ENCODE results near the gene SARDH. TPM values are rescaled to one million over a fixed set of nuclear protein-coding genes. Genes with fewer than 3 reads are reported as not detected.

SARDH gene
- polyA plus RNA-seq, 3 donors = not detected

DNA sequence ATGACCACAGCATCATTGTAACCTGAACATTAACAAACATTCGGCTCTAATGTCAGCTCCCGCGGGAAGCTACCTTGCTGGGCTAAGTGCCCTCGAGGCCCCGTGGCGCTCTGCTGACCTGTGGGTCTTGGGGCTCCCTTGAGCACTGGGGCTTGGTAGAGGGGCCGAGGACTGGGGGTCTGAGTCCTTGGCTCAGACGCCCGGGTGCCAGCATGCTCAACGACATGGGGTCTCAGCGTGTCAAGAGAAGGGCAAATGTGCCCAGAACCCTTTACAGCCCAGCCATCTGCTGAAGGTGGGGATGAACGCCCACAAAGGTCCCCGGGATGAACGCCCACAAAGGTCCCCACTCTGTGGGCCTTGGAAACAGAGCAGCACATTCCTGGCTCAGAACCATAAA, 39.7 kb upstream of the SARDH start:
- H3K4me1 ChIP-seq (ENCODE audit: control insufficient read depth in 1 of 2, insufficient read depth in 2 of 2, low read length in 2 of 2) = peaks cover 3 to 8% of the 10 kb centered on the region in 2 donors
- H3K4me3 ChIP-seq (replicated peaks in 1 of 3; ENCODE audit: low read depth in 2 of 3, low read length in 3 of 3) = no peak overlapping the region
- no peaks in the 10 kb centered on the region for H3K27me3 ChIP-seq (ENCODE audit: control insufficient read depth in 2 of 2, insufficient read depth in 2 of 2, low read length in 2 of 2)
- no peak overlapping the region for H3K4me3 Mint-ChIP-seq
- 100% methylated on average over 12 of the region's 14 CpGs for WGBS (ENCODE audit: insufficient coverage)
- no peak overlapping the region for H3K27ac Mint-ChIP-seq
- no peaks in the 10 kb centered on the region for H3K79me2 ChIP-seq (ENCODE audit: insufficient read depth, low read length)
- peaks cover 7% of the 10 kb centered on the region for H3K4me1 Mint-ChIP-seq
- no peak for DNase-seq
- no peak overlapping the region for H3K4me2 ChIP-seq (replicated peaks; ENCODE audit: extremely low read depth, low read length, poor library complexity, severe bottlenecking)
- H3K9me3 ChIP-seq (replicated peaks in 1 of 2; ENCODE audit: control insufficient read depth in 1 of 2, insufficient read depth in 1 of 2, low read length in 2 of 2) = peaks cover 0 to 14% of the 10 kb centered on the region in 2 donors
- TF ChIP-seq, protein P1, sequence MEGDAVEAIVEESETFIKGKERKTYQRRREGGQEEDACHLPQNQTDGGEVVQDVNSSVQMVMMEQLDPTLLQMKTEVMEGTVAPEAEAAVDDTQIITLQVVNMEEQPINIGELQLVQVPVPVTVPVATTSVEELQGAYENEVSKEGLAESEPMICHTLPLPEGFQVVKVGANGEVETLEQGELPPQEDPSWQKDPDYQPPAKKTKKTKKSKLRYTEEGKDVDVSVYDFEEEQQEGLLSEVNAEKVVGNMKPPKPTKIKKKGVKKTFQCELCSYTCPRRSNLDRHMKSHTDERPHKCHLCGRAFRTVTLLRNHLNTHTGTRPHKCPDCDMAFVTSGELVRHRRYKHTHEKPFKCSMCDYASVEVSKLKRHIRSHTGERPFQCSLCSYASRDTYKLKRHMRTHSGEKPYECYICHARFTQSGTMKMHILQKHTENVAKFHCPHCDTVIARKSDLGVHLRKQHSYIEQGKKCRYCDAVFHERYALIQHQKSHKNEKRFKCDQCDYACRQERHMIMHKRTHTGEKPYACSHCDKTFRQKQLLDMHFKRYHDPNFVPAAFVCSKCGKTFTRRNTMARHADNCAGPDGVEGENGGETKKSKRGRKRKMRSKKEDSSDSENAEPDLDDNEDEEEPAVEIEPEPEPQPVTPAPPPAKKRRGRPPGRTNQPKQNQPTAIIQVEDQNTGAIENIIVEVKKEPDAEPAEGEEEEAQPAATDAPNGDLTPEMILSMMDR (IDR thresholded peaks at IDR 0.05) = no peak
- H3K9me3 Mint-ChIP-seq = peaks cover 0 to 19% (median 13%) of the 10 kb centered on the region in 7 donors
- H2AFZ ChIP-seq (ENCODE audit: insufficient read depth, low read depth, low read length, poor library complexity, severe bottlenecking) = no peak overlapping the region
- H3K9ac ChIP-seq (ENCODE audit: insufficient read depth, low read length, poor library complexity, severe bottlenecking) = no peak overlapping the region
- peaks cover 41 to 85% of the 10 kb centered on the region in 2 donors for H3K36me3 ChIP-seq (replicated peaks in 1 of 2; ENCODE audit: control insufficient read depth in 1 of 2, insufficient read depth in 2 of 2, low read length in 2 of 2)
- no peak overlapping the region for H3K27ac ChIP-seq (ENCODE audit: low read depth in 1 of 2, low read length in 2 of 2)
- intact Hi-C loops (cut with micrococcal nuclease) = no loop called here
- peaks cover 0 to 2% (median 1%) of the 10 kb centered on the region in 3 donors for H3K27me3 Mint-ChIP-seq (ENCODE audit: low read depth in 3 of 3)
- peaks cover 65 to 83% of the 10 kb centered on the region in 2 donors for H3K36me3 Mint-ChIP-seq
- no peaks in the 10 kb centered on the region for H4K20me1 ChIP-seq (ENCODE audit: insufficient read depth, low read length)

DNA sequence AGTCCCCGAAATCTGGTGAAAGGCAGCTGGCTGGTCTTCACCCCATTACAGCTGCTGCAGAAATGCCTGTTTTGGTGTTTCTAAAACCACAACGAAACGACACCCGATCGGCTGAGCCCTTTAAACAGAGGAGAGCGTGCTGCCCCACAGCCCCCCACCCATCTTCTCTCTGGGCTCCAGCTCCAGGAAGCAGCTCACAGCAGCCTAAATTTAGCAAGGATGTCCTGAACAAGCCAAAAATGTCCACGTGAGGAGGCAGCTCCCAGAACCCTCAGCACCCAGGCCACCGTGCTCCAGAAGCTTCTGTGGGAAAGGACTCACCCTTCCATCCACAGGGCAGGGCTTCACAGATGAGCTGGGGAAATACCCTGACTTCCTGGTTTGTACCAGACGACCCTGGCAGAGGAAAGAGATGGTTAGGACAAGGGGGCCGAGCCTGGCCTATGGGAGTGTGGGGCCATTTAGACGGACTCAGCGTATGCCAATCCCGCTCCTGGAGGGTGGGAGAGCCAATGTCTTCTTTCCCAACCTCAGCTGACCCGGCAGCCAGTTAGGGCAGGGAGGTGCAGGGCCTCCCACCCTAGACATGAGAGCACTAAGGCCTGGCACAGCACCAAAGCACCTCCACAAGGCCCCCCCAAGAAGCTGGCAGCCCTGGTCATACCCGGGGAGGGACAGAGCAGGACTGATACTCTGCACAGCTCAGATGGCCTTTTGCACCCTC, 39.1 kb upstream of the SARDH start:
- H3K27ac Mint-ChIP-seq = peak overlapping the region in 1 of 7 donors; percentile 75
- no peak for DNase-seq

More for the DNA sequence above, 39.1 kb upstream of the SARDH start:
- H3K4me1 ChIP-seq (ENCODE audit: control insufficient read depth in 1 of 2, insufficient read depth in 2 of 2, low read length in 2 of 2) = peaks cover under 1 to 2% of the 10 kb centered on the region in 2 donors
- H4K20me1 ChIP-seq (ENCODE audit: insufficient read depth, low read length) = no peaks in the 10 kb centered on the region
- peaks cover 0 to 14% of the 10 kb centered on the region in 2 donors for H3K9me3 ChIP-seq (replicated peaks in 1 of 2; ENCODE audit: control insufficient read depth in 1 of 2, insufficient read depth in 1 of 2, low read length in 2 of 2)
- peaks cover 0 to 2% (median 1%) of the 10 kb centered on the region in 3 donors for H3K27me3 Mint-ChIP-seq (ENCODE audit: low read depth in 3 of 3)
- peaks cover under 1% of the 10 kb centered on the region for H3K4me1 Mint-ChIP-seq
- H3K27me3 ChIP-seq (ENCODE audit: control insufficient read depth in 2 of 2, insufficient read depth in 2 of 2, low read length in 2 of 2) = no peaks in the 10 kb centered on the region
- no peak overlapping the region for H3K4me3 ChIP-seq (replicated peaks in 1 of 3; ENCODE audit: low read depth in 2 of 3, low read length in 3 of 3)
- H2AFZ ChIP-seq (ENCODE audit: insufficient read depth, low read depth, low read length, poor library complexity, severe bottlenecking) = no peak overlapping the region
- TF ChIP-seq, protein P1 (IDR thresholded peaks at IDR 0.05) = no peak
- peaks cover 69 to 86% of the 10 kb centered on the region in 2 donors for H3K36me3 Mint-ChIP-seq
- no peak overlapping the region for H3K9ac ChIP-seq (ENCODE audit: insufficient read depth, low read length, poor library complexity, severe bottlenecking)
- WGBS (ENCODE audit: insufficient coverage) = 94% methylated on average over 12 of the region's 15 CpGs
- H3K79me2 ChIP-seq (ENCODE audit: insufficient read depth, low read length) = no peaks in the 10 kb centered on the region
- no peak overlapping the region for H3K4me2 ChIP-seq (replicated peaks; ENCODE audit: extremely low read depth, low read length, poor library complexity, severe bottlenecking)
- H3K36me3 ChIP-seq (replicated peaks in 1 of 2; ENCODE audit: control insufficient read depth in 1 of 2, insufficient read depth in 2 of 2, low read length in 2 of 2) = peaks cover 41 to 88% of the 10 kb centered on the region in 2 donors
- H3K9me3 Mint-ChIP-seq = peaks cover 0 to 19% (median 13%) of the 10 kb centered on the region in 7 donors
- intact Hi-C loops (cut with micrococcal nuclease) = no loop called here
- H3K27ac ChIP-seq (ENCODE audit: low read depth in 1 of 2, low read length in 2 of 2) = no peak overlapping the region
- H3K4me3 Mint-ChIP-seq = no peak overlapping the region
